NB4 (cell line): ENCODE measurements around the gene PML.

Experiments
- MAX ChIP-seq: IDR thresholded peaks from 2 replicates; pipeline ENCODE4 v1.6.1; 2011; ENCODE audit warnings: low read depth, low read length
- POLR2A ChIP-seq: IDR thresholded peaks from 2 replicates; pipeline ENCODE4 v1.6.1; 2011; ENCODE audit warnings: mild to moderate bottlenecking; ENCODE audit not compliant: insufficient read length; ENCODE audit errors: extremely low read depth
- TF ChIP-seq, protein P1 (sequence below): IDR thresholded peaks from one replicate; pipeline ENCODE4 v1.5.1; 2012; ENCODE audit warnings: low read depth, low read length

- no peak for TF ChIP-seq POLR2A
- TF ChIP-seq, protein P1, sequence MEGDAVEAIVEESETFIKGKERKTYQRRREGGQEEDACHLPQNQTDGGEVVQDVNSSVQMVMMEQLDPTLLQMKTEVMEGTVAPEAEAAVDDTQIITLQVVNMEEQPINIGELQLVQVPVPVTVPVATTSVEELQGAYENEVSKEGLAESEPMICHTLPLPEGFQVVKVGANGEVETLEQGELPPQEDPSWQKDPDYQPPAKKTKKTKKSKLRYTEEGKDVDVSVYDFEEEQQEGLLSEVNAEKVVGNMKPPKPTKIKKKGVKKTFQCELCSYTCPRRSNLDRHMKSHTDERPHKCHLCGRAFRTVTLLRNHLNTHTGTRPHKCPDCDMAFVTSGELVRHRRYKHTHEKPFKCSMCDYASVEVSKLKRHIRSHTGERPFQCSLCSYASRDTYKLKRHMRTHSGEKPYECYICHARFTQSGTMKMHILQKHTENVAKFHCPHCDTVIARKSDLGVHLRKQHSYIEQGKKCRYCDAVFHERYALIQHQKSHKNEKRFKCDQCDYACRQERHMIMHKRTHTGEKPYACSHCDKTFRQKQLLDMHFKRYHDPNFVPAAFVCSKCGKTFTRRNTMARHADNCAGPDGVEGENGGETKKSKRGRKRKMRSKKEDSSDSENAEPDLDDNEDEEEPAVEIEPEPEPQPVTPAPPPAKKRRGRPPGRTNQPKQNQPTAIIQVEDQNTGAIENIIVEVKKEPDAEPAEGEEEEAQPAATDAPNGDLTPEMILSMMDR: no peak
- TF ChIP-seq MAX: no peak
These were observed 38.4 kb upstream of the PML start for GRCh38 chr15:73955861-73956742.
